GM21723 (cell line): ENCODE data around the gene TM2D1.
"Not testable (repeated sequence)": the region's sequence is repeated elsewhere in the genome, so short reads cannot be mapped to it uniquely, and the experiment has no call there.

Experiments used
- ATAC-seq: cut with Tn5 transposase; IDR thresholded peaks from one replicate; pipeline ENCODE4 v1.9.1; 2021; ENCODE audit warnings: mild to moderate bottlenecking, moderate library complexity; ENCODE audit not compliant: unreplicated experiment

Gene TM2D1

GRCh38 chr1:61718996-61719663 is 5.8 kb downstream of the TM2D1 start:
- not testable (repeated sequence) for ATAC-seq

- no peak for ATAC-seq
These were observed 13.0 kb downstream of the TM2D1 start for GRCh38 chr1:61711969-61712368.

GRCh38 chr1:61711257-61711656 is 13.7 kb downstream of the TM2D1 start:
- not testable (repeated sequence) for ATAC-seq

GRCh38 chr1:61709908-61710289 is 15.0 kb downstream of the TM2D1 start:
- ATAC-seq: no peak

GRCh38 chr1:61708953-61709907 is 15.7 kb downstream of the TM2D1 start:
- no peak for ATAC-seq

GRCh38 chr1:61699911-61700851 is 24.8 kb downstream of the TM2D1 start:
- ATAC-seq: no peak

- no peak for ATAC-seq
These were observed 32.7 kb downstream of the TM2D1 start for GRCh38 chr1:61692155-61692800.

- no peak for ATAC-seq
These were observed 37.0 kb downstream of the TM2D1 start for GRCh38 chr1:61687901-61688300.

- no peak for ATAC-seq
These were observed 42.0 kb downstream of the TM2D1 start for GRCh38 chr1:61682891-61683290.

GRCh38 chr1:61680500-61680899 is 44.4 kb downstream of the TM2D1 start:
- no peak for ATAC-seq

- ATAC-seq: not testable (repeated sequence)
These were observed 48.1 kb downstream of the TM2D1 start for GRCh38 chr1:61676881-61677280.

GRCh38 chr1:61674221-61674620 is 50.7 kb downstream of the TM2D1 start:
- no peak for ATAC-seq

- ATAC-seq: no peak
These were observed 52.6 kb downstream of the TM2D1 start for GRCh38 chr1:61672376-61672775.

- ATAC-seq: no peak
These were observed 54.5 kb downstream of the TM2D1 start for GRCh38 chr1:61670445-61670844.

- ATAC-seq: no peak
These were observed 54.9 kb downstream of the TM2D1 start for GRCh38 chr1:61670016-61670415.

GRCh38 chr1:61659061-61659460 is 65.9 kb downstream of the TM2D1 start:
- ATAC-seq: no peak

- no peak for ATAC-seq
These were observed 69.5 kb downstream of the TM2D1 start for GRCh38 chr1:61655453-61655852.

- ATAC-seq: no peak
These were observed 70.9 kb downstream of the TM2D1 start for GRCh38 chr1:61654067-61654466.

- ATAC-seq: no peak
These were observed 75.8 kb downstream of the TM2D1 start for GRCh38 chr1:61648983-61649742.

- no peak for ATAC-seq
These were observed 77.8 kb downstream of the TM2D1 start for GRCh38 chr1:61647142-61647541.
